ENCODE results near the gene MTSS2.

- TF ChIP-seq OSR1 (CRISPR knock-in tag; IDR thresholded peaks at IDR 0.05) (no peak), ZNF8 (CRISPR knock-in tag; IDR thresholded peaks at IDR 0.05) (no peak), TOX (CRISPR knock-in tag; IDR thresholded peaks at IDR 0.05; ENCODE audit: borderline replicate concordance) (no peak), ZFP30 (CRISPR knock-in tag; IDR thresholded peaks at IDR 0.05) (no peak), BACH2 (CRISPR knock-in tag; IDR thresholded peaks at IDR 0.05; ENCODE audit: borderline replicate concordance) (no peak), GLIS3 (CRISPR knock-in tag; IDR thresholded peaks at IDR 0.05) (no peak), TCF4 (CRISPR knock-in tag; IDR thresholded peaks at IDR 0.05; ENCODE audit: borderline replicate concordance) (peak; percentile 38; the same call in 1 of the 2 replicates), CSDC2 (CRISPR knock-in tag; IDR thresholded peaks at IDR 0.05) (no peak), SNAI2 (CRISPR knock-in tag; IDR thresholded peaks at IDR 0.05) (no peak), CSRNP3 (CRISPR knock-in tag; IDR thresholded peaks at IDR 0.05) (no peak), RARB (CRISPR knock-in tag; IDR thresholded peaks at IDR 0.05) (no peak), ARNTL (CRISPR knock-in tag; IDR thresholded peaks at IDR 0.05; ENCODE audit: borderline replicate concordance, low read depth) (no peak)
Observed at GRCh38 chr16:70638814-70639792, 46.8 kb downstream of the MTSS2 start.

Measured in SK-N-SH treated with all-trans-retinoic acid at 6 μM for 48 hours (cell line).